Inflammatory macrophage treated with lipopolysaccharide for 4 hours (primary cell): ENCODE results near the gene CYP26B1.

Experiments used
- DNase-seq: peaks from one replicate; pipeline ENCODE4 v3.0.0-alpha.2; 2020

Gene CYP26B1

DNA sequence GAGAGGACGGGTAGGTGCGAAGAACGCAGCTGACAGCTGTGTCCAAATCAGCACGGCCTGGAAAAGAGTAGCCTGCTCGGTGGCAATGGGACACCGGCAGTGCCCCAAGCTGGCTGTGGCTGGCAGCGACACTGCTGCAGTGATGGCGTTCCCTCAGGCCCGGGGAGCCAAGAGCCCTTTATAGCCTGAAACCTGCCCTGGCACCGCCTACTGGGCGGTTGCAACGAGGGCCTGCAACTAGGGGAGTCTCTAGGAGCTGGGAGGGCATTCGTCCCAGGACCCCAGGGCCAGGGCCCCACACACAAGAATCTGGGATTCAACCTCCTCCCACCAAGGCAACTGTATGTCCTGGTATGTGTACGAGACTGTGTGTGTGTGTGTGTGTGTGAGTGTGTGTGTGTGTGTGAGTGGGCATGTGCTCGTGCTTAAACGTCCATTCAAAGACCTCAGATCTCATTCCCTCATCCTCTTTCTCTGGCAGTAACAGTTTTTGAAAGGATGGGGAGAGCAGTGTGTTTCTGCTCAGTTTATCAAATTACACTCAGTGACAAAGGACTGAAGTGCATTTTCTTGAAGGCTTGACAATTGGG is 6.8 kb upstream of the CYP26B1 start:
- DNase-seq = no peak

DNA sequence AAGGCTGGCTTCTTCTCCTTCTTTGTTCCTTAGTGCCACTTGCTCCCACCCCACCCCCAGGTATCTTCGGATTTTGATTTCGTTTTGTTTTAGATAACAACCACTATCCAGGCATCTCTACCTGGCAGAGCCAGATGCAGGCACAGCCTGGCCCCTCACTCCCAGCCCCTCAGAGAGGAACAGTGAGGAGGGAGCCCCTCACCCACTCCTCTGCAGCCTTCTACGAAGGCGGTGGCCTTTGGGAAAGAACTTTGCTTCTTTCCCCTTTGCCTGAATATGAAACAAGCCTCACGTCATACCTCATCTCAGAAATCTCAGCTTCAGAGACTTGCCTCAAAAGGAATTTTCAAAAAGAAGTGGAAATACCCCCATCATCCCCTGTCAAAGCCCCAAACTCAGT is 6.3 kb upstream of the CYP26B1 start:
- DNase-seq = no peak

DNA sequence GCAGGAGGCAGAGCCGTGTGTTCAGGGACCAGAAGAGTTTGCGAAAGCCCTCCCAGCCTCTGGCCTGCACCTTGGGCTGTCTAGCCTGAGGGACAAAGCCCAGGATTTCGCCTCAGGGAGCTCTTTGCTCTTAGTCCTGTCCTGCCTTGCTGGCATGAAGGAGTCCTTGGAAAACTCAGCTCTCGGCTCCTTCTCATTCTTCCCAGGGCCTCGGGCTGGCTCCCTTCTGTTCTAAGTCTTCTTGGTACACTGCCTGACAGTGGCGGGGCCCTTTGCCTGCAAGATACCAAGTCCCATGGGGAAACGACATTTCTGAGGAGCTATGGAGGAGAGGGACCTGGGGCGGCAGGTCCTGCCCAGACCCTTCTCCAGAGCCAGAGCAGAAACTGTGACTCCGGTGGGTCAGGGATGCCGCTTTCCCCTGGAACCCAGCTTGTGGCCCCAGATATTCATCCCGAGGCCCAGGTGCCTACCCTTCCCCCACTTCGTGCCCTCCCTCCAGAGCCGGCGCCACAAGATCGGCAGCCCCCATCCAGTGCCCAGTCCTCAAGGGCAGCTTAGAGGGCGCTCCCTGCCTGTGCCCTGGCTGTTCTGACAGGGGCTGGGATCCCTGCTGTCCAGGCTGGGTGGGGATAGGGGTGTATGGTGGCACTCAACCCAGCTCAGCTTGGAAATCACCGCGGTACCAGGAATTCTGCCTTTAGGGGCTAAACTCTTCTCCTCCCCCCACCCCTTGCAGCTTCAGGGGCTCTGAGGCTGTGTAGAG is 5.5 kb upstream of the CYP26B1 start:
- DNase-seq = no peak

DNA sequence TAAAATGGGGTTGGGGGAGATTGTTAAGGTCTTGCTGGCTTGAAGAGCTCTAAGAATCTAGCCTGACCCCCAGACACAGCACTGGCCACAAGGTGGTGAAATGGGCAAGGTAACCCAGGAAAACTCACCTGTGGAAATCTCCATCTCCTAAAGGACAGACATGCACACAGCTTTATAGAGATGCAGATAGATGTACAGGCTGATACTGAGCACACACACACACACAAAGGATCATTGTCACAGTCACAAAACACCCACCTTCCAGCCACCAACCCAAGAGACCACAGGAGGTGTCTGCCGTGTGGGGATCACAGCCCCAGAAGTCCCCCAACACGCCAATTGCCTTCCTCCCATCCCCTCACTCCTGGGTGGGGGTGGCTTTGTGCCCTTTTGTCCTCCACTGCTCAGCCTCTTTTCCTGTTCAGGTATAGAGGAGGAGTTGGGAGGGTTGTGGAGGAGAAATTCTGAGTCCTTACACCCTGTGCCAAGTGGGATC is 3.2 kb upstream of the CYP26B1 start:
- DNase-seq = no peak

DNA sequence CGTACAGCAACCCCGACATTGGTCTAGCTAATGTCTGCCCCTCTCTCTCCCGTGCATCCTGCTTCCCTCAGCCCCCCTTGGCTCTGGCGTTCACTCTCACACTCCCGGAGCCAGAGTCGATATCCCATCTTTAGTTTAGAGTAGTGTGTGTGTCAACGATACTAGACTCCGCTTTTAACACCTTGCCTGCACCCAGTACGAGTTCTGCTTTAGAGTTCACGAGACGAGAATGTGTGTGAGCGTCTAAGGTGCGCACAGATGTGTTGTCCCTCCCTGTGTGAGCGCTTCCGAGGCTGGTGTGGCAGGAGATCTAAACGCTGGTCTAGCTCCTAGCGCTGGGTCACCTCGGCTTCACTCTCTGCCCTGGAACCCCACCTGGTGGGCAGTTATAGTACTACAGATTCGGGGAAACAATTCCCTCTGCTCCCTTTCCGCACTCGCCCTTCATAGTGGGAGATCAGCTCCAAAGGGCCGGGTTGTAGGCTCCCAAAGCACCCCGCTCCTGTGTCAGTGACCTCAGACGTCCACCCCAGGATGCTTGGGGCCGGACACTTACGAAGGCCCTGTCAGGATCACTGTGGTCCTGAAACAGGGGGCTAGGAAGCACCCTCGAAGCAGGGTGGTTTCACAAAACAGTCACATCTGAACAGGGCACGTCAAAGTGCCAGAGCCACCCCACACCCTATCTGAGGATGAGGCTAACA is 2.6 kb upstream of the CYP26B1 start:
- DNase-seq = peak; percentile 65

DNA sequence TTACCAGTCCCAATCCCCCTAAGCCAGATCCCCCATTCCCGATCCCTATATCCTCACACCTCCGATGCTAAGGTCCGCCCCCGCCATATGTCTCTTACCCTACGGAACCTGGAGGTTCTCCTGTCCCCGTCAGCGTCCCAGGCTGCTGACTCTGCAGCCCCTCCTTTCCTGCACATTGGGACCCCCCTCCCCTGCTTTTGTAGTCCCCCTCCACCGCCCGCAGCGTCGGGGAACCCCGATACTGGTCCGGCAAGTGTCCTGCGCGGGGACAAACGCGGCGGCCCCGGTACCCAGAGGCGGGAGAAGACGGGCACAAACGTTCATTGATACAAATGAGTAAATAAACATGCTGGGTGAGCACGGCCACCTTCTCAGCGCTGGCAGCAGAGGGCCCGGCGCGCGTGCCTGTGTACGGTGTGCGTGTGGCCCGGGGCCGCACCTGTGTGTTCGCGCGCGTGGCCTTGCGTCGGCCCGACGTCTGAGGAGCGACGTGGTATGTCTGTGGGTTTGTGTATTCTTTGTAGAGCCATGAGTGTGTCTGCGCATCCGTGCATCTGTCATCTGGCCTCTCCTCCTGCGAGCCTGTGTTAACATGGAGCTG is 2.0 kb upstream of the CYP26B1 start:
- no peak for DNase-seq

DNA sequence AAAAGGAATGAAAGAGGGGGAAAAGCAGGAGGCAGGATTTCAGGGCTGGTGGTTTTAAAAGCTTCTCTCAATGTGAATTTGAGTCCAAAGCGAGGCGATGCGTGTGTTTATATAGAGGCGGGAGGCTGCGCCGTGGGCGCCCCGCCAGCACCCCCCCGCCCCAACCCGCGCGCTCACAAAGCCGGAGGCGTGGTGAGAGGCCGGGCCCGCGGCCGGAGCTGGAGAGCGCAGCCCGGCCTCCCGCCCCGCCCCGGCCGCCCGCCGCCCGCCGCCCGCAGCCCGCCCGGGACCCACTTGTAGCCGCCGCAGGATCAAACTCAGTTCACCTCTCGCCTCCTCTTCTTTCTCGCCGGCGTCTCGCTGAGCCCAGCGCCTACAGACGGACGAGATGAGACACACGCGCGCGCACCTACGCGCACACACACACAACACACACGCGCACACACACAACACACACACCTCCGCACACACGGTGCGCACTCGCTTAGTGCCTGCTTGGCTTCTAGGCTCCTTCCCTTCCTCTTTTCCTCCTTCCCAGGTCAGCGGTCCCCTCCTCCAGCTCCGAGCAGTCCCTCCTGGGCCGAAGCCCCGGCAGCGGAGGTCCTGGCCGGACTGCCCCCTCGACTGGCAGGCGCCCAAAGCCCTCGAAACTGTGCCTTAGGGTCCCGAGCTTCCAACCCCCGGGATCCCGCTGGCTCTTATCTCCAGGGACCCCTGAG is 1.3 kb upstream of the CYP26B1 start:
- DNase-seq = no peak

DNA sequence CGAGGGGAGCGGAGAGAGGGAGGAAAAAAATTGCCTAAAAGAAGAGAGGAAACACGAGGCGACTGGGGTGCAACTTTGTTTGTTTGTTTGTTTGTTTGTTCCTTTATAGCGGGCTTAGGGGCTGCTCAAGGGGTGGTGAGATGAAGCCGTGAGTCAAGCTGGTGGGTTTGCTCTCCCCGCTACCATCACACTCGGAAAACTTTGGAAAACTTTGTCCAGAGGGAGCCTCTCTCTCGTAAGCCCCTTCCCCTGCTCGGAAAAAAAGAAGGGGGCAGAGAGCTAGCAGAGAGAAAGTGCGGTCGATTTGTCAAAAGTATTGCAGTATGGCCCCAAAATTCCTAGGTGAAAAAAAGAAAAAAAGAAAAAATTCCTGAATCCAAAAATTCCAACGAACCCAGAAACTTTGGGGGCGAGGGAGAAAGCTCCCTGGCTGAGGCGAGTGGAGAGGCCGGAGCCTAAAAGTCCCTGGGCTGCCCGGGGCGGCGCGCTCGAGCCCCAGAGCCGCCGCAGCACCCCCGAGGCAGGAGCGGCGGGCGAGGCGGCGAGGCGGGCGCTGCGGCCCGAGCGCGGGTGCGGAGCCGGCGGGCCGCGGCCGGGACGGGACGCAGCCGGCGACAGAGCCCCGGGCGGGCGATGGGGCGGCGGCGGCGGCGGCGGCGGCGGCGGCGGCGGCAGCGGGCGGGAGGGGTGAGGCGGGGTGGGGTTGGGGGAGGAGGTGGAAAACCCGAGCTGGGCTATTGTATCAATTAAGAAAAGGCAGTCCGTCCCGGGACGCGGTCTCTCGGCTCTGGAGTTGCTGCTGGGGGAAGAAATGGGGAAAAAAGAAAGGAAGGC is 558 bp upstream of the CYP26B1 start:
- no peak for DNase-seq

DNA sequence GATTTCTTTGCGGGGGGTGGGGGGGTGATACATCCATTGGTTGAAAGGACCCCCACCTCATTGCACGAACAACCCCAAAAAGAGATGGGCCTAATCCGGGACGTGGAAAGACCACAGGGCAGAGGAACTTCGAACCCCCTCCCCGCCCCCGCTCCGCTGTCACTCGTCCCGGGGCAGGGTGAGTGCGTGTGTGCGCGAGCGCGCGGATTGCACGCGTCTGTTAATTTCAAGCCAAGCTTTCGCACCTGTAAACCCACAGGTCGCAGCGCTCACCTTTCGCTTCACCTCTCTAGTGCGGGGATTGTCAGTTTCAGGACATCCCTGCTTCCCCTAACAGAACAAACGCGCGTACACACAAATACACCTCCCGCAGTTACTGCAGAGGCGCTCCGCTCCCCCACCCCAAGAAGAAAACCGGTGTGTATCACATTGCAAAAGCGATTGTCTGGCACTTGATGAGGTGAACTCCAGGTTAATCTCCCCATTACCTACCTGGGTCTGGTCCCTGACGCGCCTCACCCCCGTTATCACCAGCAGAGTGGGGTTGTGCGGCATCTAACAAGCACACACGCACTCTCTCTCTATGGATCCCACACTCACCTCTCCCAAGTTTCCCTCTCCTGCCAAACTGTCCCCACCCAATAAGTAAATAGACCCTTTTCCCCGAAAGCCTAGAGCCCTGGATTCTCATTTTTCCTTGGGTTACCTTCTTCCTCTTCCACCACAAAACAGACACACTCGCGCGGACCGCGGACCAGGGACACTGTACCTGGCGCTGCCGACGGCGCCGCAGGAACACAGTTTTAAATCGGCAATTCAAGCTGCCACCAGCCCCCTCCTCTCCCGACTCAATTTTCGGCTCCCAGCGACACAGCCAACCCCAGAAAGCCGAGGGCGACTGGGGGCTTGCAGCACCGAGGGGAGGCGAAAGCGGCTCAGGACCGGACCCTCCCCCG is 1.0 kb downstream of the CYP26B1 start:
- no peak for DNase-seq

DNA sequence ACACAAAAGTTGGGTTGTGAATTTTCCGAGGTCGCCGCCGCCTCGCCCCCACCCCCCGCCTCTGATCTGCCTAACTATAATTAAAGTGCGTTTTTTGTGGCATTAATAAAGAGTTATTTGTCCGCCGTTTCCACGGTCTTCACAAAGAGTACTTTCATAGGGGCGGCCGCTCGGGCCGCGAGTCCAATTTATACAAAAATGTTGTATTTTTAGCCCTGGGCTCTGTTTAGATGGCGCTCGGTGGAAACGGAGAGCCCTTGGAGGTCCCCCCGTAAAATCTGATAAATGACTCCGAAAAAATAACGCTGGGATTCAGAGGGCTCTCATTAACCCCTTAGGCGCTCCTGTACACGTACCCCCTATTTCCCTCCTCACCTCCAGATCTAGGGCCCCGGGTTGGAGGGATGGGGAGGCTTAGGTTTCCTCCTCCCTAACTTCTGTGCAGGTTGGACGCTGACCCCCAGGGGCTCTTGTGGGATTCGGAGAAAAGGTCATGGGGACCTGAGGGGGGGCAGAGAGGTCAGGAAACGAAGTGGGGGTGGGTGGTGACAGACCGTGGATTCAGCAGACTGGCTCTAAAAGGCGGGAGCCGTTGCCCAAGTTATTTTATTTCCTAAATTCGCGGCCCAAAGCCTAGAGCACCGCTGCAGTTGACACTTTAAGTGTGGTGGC is 1.9 kb downstream of the CYP26B1 start:
- DNase-seq = no peak

DNA sequence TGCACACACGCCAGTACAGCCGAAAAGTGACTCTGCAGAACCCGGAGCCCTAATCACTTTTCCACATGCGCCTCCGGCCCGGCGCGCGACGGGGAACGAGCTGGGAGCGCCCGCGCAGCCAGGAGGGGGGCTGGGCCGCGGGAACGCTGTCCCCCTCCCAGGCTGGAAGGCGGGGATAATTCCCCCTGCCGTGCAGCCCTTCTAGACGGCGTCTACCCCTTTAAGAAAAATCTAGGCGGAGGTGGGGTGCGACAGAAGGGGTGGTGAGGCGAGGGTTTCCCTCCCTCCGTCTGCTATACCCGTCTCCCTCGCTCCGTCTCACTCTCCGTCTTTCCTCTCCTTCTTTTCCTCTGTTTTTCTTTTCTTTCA is 2.4 kb downstream of the CYP26B1 start:
- no peak for DNase-seq

DNA sequence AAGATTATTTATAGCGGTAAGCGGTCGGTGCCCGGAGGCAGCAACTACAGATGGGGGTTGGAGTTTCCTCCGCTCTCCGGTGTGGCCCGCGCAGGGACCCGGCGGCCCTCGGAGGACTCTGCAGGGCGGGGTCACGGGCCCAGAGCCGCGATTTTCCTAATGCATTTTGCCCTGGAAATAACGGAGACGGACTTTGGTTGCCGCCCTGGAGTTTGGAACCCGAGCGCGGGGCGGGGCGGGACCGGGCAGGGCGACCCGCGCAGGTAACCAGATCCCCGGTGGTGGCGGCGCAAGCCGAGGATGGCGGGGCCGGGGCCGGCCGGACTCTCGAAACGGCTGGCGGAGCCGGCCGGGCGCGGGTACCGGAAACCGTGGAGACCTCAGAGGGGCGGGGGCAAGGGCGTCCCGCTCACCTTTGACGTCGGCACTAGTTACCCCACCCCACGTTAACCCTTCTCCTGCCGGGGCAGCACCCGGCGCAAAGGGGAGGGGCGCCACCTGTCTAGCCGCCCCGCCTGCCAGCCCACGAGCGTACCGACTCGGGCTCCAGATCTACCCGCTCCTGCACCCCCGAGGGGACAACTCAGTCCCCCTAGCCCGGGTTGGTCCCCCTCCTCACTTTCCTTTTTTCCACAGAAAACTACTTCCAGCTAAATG is 2.9 kb downstream of the CYP26B1 start:
- no peak for DNase-seq

DNA sequence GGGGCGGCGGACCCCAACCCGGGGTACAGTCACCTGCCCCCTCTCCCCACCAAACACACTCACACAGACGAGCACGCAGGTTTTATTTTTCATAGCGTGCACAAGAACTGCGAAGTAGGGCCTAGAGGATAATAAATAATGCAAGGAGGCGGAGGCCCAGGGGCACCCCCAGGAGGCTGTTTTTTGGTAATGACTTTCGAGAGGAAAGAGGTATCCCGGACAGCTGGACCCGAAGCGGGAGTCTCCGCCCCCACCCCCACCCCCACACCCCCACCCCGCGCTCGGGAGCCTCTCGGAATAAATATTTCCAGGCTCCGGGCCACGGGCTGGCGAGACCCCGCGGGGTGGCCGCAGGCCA is 3.4 kb downstream of the CYP26B1 start:
- DNase-seq = no peak

DNA sequence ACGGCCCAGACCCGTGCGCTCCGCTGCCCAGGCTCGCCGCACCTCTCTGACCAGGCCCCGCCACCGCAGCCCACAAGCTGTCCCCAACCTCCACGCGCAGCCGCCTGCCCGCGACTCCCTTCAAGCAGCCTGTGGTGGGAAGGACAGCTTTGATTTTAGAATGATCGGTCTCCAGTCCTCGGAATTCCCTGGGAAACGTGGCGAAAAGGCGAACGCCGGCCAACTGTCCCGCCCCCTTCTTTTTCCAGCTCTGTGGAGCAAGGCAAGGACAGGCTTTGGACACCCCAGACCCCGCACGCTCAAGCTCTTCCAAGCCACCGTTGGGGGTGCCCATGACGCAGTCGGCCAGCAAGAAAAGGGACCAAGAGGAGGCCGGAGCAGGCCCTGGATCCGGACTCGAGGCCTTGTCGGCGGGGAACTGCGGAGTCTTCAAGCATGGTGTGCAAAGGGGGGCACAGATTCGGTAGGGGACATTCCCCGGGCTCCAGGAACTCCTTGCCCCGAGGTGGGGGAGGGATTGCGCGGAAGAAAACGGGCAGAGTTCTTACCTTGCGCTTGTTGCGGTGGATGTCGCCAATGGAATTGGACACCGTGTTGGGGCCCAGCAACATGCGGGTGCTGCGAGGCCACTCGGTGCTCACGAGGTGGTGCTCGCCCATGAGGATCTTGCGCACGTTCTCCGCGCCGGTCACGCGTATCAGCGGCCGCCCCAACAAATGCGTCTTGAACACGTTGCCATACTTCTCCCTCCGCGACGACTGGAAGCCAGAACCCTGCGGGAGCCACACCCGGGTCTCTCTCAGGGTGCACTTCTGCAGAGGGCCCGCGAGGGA is 4.0 kb downstream of the CYP26B1 start:
- DNase-seq = no peak

DNA sequence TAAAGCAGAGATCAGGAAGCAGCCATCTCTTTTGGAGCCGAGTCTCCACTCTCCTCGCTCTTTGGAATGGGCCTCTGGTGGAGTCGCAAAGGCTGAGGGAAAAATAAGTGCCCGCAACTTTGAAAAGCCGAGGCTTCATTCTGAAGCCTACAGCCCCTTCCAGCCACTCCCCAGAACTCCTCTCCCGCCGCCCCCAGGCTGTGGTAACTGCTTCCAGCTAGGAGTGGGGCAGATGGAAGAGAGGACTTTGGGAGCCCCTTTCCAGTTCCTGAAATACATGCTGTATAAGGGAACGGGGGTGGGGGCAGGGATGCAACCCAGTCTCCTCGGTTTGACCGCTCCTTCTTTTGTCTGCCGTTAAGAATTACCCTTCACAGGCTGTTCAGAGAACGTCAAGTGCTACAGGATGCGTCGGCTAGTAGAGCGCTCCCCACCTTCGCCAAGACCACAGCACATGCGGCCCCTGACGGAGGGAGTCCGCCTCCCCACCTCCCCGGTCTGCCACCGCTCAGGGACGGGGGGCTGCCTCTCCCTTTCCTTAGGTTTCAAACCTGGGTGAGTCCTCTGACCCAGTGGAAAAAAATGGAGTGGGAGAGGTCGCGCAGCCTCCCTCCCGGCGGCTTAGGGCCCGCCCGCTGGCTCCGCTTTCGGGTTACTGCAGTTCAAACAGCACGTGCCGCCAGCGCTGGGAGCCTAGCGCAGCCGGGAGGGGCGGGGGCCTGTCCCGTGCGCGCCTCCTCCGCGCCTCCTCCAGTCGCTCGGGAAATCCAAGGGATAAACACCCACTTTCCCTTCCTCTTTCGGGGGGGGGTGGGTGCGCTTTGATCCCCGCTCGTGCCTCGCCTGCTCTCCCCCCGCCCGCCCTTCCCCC is 4.9 kb downstream of the CYP26B1 start:
- DNase-seq = no peak

DNA sequence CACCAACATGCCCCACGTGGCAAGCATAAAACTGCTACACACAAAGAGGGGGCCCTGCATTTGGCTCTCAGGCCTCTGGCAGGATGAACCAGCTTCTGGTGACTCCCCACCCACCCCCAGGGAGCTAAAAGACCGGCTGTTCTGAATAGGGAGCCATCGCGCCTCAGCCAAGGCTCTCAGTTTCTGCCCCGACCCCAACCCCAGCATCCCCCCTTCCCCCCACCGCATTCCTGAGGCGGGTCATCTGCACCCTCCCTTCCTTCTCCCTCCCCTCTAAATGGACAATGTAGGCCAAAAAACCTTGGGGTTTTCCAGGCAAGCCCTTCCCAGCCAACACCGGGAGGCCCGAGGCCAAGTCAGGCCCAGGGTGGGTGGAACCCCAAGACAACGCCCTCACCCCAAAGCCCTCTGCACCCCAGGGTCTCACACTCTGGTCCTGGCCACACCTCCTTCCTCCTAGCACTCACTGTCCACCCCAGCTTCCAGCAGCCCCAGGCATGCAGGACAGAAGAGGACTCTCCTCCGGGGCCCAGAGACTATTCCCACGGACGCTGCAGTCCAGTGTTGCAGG is 5.7 kb downstream of the CYP26B1 start:
- no peak for DNase-seq

DNA sequence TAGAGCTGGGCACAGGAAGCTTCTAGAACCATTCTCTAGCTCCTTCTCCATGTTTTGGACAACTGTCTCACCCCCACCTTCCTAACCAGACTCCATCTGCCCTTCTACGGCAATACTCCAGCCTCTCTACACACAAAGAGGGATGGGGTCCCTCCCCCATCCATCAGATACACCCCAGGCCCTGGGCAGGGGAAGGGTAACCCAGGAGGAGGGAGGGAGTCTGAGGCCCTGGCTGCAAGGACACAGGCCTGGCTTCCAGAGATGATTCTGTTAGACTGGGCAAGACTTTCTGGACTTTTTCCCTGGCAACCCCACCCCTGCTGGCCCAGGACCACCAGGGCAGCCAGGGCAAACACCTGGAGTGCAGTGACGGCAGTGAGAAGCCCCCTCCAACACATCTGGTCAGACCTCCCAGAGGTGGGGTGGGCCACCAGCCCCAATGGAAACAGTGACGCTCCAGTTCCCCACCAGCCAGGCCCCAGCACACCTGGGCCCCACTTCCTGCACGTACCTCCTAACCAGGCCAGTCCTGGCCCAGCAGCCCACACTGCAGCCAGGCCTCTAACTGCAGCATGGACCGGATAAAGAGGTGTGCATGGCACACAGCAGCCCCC is 6.5 kb downstream of the CYP26B1 start:
- no peak for DNase-seq
